HG02973 (cell line): ENCODE data around the gene MED6.

ENCODE experiments used
- ATAC-seq: cut with Tn5 transposase; IDR thresholded peaks from one replicate; pipeline ENCODE4 v1.9.1; 2021; ENCODE audit warnings: moderate library complexity; ENCODE audit not compliant: unreplicated experiment

MED6 gene

DNA sequence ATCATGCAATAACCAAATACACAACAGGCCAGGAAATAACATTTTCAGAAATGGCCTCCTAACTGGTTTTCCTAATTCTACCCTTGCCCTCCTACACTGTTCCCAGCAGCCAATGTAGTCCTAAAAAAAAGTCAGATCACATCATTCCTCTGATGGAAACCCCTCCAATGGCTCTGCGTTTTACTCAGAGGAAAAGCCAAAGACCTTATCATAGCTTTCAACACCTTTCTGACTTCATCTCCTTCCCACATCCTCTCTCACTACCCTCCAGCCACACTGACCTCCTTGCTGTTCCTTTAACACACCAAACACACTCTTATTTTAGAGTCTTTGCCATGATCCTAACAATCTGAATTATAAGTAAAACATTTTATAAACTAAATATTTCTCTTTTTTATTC is 1.1 kb downstream of the MED6 start:
- no peak for ATAC-seq

DNA sequence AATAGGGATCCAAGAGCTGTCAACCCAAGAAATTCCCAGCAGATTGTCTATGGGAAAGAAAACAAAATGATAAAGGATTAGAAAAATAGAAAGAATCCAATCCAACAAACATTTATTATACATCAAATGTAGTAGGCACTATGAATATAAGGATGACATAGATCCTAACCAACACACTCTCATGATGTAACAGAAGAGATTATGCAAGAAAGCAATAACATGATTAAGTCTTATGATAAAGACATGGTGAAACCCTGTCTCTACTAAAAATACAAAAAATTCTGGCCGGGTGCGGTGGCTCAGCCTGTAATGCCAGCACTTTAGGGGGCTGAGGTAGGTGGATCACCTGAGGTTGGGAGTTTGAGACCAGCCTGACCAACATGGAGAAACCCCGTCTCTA is 2.7 kb downstream of the MED6 start:
- no peak for ATAC-seq

- no peak for ATAC-seq
Measured at GRCh38 chr14:70595443-70596185, 4.8 kb downstream of the MED6 start.

DNA sequence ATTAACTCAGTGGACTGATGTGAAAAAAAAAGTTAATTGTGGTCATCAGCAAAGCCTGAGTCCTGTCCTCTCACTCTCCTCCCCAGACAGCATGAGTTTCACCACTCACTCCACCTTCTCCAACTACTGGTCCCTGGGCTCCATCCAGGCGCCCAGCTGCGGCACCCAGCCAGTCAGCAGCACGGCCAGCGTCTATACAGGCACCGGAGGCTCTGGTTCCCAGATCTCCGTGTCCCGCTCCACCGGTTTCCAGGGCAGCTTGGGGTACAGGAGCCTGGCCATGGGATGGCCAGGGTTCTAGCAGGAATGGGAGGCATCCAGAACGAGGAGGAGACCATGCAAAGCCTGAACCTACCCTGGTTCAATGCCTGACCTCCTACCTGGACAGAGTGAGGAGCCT is 6.0 kb downstream of the MED6 start:
- ATAC-seq: no peak

DNA sequence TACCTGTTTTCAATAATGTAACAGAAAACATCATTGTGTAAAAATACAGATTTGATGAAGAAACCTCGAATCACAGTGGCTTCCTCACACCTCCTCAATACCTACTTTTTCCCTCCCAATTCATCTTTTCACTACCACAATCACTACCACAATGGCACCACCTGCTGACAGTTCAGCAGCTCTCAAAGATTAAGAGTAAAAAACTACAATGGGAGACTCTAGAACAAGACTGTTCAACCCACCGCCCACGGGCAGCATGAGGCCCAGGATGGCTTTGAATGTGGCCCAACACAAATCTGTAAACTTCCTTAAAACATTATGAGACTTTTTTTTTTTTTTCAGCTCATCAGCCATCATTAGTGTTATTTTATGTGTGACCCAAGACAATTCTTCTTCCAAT is 15.2 kb downstream of the MED6 start:
- no peak for ATAC-seq

- ATAC-seq: no peak
Measured at GRCh38 chr14:70576891-70577290, 23.6 kb downstream of the MED6 start.

- no peak for ATAC-seq
Measured at GRCh38 chr14:70573050-70573449, 27.4 kb downstream of the MED6 start.

GRCh38 chr14:70571139-70571538 is 29.3 kb downstream of the MED6 start:
- no peak for ATAC-seq

DNA sequence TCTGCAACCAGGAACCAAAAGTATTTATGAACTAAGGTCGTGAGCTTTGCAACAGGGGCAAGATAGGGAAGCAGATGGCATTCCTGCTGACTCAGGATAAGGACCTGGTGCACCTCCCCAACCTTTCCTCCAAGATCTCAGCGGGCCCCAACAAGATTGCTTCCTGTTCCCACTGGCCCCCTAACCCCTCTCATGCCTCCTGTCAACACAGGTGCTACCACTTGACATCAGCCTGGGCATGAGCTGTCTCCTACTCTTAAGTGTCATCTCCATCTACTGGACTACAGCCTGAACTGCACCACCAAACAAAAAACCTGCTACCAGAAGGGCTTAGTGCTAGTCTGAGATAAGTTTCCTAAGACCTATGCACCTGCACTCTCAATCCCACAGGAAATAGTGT is 32.7 kb downstream of the MED6 start:
- ATAC-seq: no peak

DNA sequence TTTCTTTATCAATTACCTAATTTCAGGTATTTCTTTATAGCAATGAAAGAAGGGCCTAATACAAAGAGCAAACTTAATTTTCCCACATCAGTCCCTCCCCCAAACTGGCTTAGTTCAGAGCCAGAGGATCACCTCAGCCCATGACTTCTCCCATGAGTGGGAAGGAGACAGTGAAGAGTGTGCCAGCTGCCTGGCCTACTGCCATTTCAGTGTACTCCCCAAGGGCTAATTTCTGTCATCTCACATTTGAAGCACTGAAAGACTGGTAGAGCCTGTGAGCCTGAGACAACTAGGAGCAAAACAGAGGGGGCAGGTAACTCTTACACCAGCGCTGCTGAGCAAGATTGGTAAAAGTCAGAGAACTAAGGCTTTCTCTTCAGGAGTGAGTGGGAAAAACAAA is 36.6 kb downstream of the MED6 start:
- no peak for ATAC-seq

- ATAC-seq: no peak
Measured at GRCh38 chr14:70563417-70563816, 37.0 kb downstream of the MED6 start.

GRCh38 chr14:70558356-70558755 is 42.1 kb downstream of the MED6 start:
- no peak for ATAC-seq

DNA sequence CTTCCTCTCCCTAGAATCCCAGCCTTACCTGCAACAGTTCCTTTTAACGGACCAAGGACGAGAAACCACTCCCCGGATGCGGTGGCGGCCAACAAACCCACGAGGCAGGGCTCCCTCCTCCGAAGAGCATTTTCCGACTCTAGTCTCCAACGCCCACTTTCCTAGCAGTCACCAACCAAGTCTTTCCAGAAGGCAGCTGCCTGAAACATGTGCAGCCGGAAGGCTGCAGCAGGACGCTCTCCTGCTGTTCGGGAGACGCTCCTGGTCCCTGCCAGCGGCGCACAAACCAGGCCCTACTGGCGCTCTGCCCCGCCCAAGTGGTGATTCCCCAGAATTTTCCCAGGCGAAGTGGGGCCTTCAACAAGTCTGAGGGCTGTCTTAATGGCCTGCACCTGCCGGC is 44.6 kb downstream of the MED6 start:
- ATAC-seq: no peak

DNA sequence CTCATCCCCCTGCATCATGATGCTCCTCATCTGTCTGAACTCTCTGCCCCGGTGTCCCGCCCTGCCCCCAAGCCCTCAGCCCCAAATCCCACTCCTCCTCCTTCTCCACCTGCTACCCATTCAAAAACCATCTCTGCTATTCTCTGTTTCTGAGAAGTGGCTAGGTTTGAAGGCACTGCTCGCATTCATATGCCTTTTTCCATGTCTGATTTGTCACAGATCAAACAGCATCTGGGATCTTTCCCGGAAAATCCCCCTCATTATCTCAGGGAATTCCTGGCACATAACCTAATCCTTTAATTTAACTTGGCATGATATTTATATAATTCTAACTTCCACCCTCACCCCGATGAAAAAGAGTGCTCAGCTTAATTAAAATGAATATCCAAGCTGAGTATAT is 62.4 kb downstream of the MED6 start:
- no peak for ATAC-seq

- ATAC-seq: no peak
Measured at GRCh38 chr14:70536830-70537229, 63.6 kb downstream of the MED6 start.

- ATAC-seq: no peak
Measured at GRCh38 chr14:70534904-70535303, 65.6 kb downstream of the MED6 start, which contains the start of gene ADAM20. Gene ADAM20 (minus strand): TSS chr14:70535004. CDS start chr14:70524757, 10,247 bp downstream.
